Activated CD8-positive, alpha-beta memory T cell treated with anti-CD3 and anti-CD28 coated beads for 24 hours (primary cell): ENCODE results near the gene B4GALT7.
"Not testable (repeated sequence)": the region's sequence is repeated elsewhere in the genome, so short reads cannot be mapped to it uniquely, and the experiment has no call there.

Experiments used
- DNase-seq: peaks from one replicate; pipeline ENCODE4 v3.0.0-alpha.2; 2020

B4GALT7 gene, protein sequence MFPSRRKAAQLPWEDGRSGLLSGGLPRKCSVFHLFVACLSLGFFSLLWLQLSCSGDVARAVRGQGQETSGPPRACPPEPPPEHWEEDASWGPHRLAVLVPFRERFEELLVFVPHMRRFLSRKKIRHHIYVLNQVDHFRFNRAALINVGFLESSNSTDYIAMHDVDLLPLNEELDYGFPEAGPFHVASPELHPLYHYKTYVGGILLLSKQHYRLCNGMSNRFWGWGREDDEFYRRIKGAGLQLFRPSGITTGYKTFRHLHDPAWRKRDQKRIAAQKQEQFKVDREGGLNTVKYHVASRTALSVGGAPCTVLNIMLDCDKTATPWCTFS

GRCh38 chr5:177599731-177600507 lies at the start of gene B4GALT7:
Gene B4GALT7 (plus strand): TSS chr5:177600132. CDS start chr5:177600211, 79 bp downstream.
- DNase-seq, result peak; percentile 97

DNA sequence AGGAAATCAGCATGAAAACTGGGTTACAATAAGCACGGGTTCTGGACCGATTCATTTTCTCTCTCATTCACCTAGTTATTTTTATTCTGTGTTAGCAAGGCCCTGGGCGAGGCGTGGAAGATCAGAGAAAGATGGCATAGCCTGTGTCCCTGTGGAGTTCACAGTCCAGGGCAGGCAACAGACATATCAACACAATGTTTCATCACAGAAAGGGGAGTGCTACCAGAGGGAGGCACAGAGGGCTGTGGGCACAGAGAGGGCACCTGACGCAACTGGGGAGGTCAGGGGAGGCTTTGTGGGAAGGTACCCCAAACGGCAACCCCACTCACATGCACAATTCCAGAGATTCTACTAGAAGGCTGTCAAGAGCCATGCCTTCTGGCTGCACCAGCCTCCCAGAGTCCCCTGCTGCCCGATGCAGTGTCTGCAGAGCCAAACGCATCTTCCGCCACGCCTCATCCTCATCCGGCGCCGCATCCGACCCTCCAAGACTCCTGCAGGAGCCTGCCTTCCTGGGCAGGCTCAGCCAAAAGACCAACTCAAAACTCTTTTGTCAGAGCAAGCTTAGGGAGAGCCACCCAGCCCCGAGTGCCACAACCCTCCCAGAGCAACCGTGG lies 47.0 kb upstream of the B4GALT7 start:
- no peak for DNase-seq

DNA sequence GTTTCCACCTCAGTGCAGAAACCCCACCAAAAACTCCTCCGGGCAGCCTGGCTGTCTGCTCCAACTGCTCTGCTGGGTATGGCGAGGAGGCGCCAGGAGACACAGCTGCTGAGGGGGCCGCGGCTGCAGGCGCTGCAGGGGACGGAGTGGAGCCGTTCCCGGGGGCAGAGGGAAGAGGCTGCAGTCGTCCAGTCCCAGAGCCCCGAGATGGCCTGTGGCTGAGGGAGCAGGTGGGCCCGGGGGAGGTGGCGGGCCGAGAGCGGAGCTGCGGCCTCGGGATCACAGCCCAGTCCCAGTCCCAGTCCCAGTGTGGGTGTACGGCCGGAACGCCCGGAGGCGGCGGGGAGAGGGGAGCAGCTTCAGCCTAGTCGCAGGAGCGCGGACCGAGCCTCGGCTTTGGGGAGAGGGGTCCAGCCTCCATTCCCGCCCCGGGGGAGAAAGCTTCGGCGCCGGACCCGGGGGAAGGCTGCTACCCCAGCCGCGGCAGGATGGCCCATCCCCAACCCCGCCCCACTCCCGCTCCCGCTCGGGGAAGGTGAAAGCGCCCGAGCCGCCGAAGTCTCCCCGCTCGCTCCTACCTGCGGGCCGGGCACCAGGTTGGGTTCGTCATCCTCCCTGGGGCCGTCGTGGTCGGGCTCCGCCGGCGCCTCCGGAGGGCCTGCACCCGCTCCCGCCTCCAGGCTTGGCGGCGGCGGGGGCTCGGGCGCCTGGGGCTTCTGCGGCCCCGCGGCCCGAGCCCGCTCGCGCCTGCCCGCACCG lies 46.1 kb upstream of the B4GALT7 start:
- peak; percentile 81 for DNase-seq

DNA sequence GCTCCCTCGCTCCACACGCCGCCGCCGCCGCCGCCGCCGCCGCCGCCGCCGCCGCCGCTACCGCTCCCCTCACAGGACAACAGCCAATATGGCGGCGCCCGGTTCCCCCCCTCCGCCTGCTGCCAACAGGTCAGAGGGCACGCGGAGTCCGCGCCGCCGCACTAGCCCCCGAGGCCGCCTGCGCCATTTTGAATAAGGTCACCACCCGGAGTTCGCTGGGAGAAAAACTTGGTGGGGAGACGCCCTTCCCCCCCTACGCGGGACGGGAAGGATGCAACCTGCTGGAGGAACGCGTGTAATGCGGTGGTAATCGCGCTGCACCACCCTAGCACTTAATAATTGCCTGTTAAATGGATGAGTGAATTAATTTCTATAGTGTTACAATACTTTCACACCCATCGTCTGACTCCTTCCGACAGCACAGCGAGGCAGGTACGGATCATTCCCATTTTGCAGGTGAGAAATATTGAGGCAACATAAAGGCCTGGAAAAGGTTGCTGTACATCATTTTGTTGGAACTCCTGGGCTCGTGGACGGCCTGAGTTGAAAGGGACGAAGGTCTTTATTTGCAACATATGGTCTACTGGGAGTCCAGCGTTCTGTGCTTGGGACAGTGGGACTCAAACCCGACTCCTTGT lies 45.3 kb upstream of the B4GALT7 start, which contains the start of gene FAM193B:
FAM193B (minus strand) TSS at position 90 of the 638 bp plus-strand sequence. CDS start 105 bp downstream, outside the sequence.
- DNase-seq, result peak; percentile 99

- no peak for DNase-seq
These were observed 44.7 kb upstream of the B4GALT7 start for GRCh38 chr5:177555228-177555627.

GRCh38 chr5:177555665-177556064 lies 44.3 kb upstream of the B4GALT7 start:
- no peak for DNase-seq

- no peak for DNase-seq
These were observed 42.8 kb upstream of the B4GALT7 start for GRCh38 chr5:177557041-177557647.

GRCh38 chr5:177557796-177558195 lies 42.1 kb upstream of the B4GALT7 start:
- no peak for DNase-seq

DNA sequence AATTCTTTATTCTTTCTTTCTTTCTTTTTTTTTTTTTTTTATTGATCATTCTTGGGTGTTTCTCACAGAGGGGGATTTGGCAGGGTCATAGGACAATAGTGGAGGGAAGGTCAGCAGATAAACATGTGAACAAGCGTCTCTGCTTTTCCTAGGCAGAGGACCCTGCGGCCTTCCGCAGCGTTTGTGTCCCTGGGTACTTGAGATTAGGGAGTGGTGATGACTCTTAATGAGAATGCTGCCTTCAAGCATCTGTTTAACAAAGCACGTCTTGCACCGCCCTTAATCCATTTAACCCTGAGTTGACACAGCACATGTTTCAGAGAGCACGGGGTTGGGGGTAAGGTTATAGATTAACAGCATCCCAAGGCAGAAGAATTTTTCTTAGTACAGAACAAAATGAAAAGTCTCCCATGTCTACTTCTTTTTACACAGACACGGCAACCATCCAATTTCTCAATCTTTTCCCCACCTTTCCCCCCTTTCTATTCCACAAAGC lies 40.4 kb upstream of the B4GALT7 start:
- DNase-seq, result not testable (repeated sequence)

GRCh38 chr5:177565046-177565445 lies 34.9 kb upstream of the B4GALT7 start:
- DNase-seq, result no peak

GRCh38 chr5:177568326-177568725 lies 31.6 kb upstream of the B4GALT7 start:
- no peak for DNase-seq

GRCh38 chr5:177569894-177570293 lies 30.0 kb upstream of the B4GALT7 start:
- DNase-seq, result no peak

DNA sequence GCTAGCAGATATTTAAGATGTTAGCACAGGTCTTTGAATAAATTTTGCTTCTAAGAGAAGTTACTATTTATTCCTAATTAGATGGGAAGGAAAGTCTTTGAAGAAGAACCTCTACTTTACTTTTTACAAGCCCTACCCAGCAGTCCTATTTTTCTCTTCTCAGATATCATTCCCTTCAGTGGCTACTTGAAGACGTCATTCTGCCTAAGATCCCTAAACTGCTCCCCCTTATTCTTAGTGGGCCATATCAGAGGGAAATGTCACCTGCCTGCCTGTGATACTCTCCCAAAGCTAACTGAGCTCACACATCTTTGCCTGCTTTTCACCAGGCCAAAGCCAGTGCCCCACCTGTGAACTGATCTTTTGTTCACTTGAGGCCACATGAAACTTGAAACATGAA lies 24.4 kb upstream of the B4GALT7 start:
- no peak for DNase-seq

DNA sequence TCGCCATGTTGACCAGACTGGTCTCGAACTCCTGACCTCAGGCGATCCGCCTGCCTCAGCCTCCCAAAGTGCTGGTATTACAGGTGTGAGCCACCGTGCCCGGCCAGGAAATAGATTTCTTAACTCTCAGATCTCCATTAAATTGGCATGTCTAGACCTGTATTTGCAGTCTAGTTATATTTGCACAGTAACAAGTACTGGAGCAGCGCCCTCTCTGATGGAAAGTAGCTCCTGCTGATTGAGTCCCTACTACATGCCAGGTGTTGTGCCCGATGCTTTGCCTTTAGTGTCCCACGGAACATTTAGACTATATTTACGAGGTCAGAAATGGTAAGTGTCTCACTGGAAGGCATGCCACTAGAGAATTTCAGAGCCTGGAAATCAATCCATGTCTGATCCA lies 23.8 kb upstream of the B4GALT7 start:
- no peak for DNase-seq

GRCh38 chr5:177578316-177578715 lies 21.6 kb upstream of the B4GALT7 start:
- no peak for DNase-seq

DNA sequence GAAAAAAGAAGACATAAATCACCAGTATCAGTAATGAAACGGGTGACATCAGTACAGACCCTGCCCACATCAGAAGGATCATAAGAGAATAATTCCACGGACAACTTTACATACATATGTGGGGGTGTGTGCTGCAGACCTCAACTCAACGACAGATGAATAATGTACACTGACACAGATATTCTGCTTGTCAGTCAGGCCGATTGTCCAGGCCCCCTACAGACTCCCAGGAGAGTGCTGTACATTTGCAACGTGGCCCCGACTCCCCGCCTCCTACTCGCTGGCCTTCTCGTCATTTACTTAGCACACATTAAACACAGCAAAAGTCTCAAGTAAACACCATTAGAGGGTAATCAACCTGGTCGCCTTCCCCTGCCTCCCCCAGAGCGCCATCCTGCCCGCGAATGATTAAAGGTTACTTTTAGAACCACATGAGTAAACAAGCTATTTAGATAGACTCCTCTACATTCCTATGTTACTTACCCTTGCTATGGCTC lies 11.5 kb upstream of the B4GALT7 start:
- DNase-seq, result peak; percentile 57

GRCh38 chr5:177590406-177590805 lies 9.5 kb upstream of the B4GALT7 start:
- no peak for DNase-seq

DNA sequence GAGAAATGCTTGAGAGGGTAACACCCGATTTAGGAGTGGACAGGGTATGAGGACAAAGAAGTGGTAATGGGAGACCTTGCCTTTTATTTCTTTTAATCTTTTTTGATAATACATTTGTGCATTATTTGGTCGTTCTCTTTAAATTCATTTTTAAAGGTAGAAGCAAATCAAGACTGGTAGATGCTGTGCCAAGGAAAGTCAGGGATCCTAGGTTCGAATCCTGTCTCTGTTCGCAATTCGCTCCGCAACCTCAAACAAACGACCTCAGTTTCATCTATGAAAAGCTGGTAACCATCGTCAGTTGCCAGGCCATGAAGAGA lies 8.3 kb upstream of the B4GALT7 start:
- no peak for DNase-seq

DNA sequence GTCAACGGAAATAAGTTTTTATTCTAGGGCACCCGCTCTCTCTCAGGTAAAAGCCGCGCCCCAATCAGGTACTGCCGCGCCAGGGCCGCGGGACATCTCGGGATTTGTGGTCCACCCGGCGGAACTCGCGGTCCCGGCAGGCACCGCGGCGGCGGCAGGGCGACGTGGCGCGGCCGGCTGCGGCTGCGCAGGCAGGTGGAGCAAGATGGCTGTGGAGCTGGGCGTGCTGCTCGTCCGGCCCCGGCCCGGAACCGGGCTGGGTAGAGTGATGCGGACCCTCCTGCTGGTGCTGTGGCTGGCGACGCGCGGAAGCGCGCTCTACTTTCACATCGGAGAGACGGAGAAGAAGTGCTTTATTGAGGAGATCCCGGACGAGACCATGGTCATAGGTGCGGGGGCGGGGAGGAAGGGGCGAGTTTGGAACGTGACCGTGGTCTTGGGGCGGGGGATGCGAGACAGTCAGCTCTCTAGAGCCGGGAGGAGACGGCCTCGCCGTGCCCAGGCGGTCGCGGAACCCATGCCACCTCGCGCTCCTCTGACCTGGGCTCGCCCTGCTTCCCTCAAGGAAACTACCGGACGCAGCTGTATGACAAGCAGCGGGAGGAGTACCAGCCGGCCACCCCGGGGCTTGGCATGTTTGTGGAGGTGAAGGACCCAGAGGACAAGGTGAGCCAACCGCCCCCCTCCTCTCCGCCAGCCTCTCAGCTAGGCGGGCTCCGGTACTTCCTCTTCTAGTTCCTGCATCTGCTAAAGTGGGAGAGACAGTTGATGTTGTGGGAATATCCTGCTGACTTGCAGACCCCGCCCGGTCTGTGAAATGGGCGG lies 7.7 kb upstream of the B4GALT7 start, which contains the start of gene TMED9:
TMED9 (plus strand) TSS at position 194 of the 825 bp plus-strand sequence; CDS start at position 206, 12 bp downstream.
- peak; percentile 94 for DNase-seq

- no peak for DNase-seq
These were observed 7.0 kb upstream of the B4GALT7 start for GRCh38 chr5:177592905-177593304.

DNA sequence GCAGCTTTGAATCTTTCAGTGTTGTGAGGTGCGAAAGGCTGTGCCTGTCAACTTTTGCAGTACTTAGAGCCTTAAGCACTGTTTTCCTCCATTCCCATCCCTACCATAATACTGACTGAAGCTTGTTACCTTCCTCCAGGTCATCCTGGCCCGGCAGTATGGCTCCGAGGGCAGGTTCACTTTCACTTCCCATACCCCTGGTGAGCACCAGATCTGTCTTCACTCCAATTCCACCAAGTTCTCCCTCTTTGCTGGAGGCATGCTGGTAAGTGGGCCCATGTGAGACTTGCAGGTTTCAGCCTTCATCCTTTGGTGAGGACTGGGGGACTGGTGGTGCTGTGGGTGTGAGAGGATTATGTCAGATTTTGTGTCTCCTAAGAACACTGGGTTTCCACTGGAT lies 6.4 kb upstream of the B4GALT7 start:
- no peak for DNase-seq
